Coronary artery (tissue), 2 donors: ENCODE measurements around the gene SMAD2.

ENCODE experiments used
- DNase-seq: peaks from one replicate; pipeline ENCODE4 v3.0.0-alpha.2; 2017; ENCODE audit warnings: low spot score
- H3K27ac ChIP-seq, 2 donors: fragments of 200-600 bp; sonication (generic); one replicate each; pipeline ENCODE4 v1.5.1; 2016 to 2019
- H3K4me3 ChIP-seq: fragments of 200-600 bp; sonication (generic); 2 replicates; pipeline ENCODE4 v1.5.1; 2016; ENCODE audit warnings: mild to moderate bottlenecking, moderate library complexity
- TF ChIP-seq, protein P1 (sequence below): fragments of 200-600 bp; sonication (generic); IDR thresholded peaks from one replicate; pipeline ENCODE4 v1.5.1; 2019; ENCODE audit warnings: antibody characterized with exemption

Gene SMAD2

DNA sequence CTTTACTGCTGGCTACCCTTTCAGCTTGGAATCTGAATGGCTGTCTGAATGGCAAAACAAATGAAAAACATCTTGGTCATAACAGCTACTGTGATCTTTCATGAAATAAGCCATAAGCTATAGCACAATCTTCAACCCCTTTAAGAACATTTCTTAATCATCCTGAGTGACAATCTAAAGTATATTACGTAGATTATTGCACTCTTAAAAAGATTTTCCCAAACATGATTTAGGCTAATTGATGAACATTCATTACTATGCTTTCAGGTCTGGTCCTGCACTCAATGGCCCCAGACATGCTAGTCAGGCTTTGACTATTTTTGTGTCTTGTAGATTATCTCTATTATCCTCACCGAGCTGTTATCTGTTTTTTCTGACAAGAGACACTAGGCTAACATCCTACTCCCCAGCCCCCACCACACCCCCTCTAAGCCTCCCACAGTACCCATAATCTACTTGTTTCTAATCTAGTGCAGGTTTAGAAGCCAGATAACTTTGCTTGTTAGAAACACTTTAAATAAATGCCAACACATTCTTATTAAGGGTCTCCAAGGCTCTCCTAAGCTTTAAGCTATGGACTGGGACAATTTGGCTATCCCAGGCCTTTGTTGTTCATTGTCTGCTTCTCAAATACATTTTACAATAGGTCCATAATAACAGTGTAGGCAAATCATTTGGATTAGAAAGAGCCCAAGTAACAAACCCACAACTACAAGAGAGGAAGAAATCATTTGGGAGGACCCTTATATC, 4.2 kb downstream of the SMAD2 start:
- H3K4me3 ChIP-seq, result no peak overlapping the region
- TF ChIP-seq, protein P1, sequence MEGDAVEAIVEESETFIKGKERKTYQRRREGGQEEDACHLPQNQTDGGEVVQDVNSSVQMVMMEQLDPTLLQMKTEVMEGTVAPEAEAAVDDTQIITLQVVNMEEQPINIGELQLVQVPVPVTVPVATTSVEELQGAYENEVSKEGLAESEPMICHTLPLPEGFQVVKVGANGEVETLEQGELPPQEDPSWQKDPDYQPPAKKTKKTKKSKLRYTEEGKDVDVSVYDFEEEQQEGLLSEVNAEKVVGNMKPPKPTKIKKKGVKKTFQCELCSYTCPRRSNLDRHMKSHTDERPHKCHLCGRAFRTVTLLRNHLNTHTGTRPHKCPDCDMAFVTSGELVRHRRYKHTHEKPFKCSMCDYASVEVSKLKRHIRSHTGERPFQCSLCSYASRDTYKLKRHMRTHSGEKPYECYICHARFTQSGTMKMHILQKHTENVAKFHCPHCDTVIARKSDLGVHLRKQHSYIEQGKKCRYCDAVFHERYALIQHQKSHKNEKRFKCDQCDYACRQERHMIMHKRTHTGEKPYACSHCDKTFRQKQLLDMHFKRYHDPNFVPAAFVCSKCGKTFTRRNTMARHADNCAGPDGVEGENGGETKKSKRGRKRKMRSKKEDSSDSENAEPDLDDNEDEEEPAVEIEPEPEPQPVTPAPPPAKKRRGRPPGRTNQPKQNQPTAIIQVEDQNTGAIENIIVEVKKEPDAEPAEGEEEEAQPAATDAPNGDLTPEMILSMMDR, result no peak
- DNase-seq, result no peak
- no peak overlapping the region for H3K27ac ChIP-seq

DNA sequence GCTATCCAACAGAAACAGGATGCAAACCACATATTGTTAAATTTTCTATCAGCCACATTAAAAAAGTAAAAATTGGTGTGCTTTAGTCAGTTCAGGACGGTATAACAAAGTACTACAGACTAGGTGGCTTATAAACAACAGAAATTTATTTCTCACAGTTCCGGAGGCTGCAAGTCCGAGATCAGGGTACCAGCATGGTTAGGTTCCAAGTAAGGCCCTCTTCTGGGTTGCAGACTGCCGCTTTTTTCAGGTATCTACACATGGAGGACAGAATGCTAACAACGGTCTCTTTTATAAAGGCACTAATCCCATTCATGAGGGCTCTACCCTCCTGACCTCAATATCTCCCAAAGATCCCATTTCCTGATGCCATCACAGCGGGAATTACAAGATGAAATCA, 10.5 kb downstream of the SMAD2 start:
- no peak for DNase-seq
- no peak overlapping the region for H3K4me3 ChIP-seq
- TF ChIP-seq, protein P1, result no peak
- H3K27ac ChIP-seq, result no peak overlapping the region

DNA sequence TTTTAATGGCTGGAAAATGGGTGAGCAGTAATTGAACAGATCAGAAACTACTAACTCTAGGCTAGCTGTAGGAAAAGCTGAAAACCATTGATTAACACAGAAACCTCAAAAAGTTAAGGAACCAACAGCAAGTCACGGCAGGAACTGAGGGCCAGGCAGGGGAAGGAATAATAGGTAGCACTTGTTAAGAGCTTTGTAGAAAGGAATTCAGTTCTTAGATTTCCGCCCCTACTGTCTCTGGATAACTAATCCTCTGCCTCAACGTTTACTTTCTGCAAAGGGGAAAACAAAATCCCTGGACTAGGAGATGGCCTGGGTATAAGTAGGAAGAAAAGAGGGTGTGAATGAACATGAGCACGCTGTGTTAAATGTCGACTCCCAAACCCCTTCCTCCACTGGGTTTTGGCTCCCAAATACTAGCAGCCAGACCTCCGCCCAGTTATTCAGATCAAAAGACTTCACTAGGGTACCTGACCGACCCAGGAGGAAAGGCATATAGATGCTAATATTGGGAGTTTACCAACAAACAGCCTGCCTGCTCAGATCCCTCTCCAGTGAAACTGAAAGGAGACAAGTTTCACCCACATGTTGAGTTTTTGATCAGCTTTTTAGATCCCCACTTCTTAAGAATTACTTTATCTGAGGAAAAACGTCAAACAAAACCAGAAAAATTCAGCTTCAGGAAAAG, 12.4 kb downstream of the SMAD2 start:
- H3K4me3 ChIP-seq, result no peak overlapping the region
- no peak for DNase-seq
- no peak overlapping the region for H3K27ac ChIP-seq
- TF ChIP-seq, protein P1, result no peak

DNA sequence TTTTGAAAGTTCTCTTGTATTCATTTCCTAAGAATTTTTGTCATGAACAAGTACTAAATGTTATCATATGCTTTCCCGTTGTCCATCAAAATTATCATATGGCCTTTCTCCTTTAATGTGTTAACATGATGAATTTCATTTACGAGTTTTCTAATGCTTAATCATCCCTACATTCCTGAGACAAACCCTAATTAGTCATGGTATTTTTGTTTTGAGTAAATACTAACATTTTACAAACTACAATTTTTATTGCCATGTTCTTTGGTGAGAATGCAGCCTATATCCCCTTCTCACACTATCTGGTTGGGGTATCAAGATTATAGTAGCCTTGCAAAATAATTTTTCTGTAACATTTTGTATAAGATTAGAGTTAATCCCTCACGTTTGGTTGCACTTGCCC, 14.5 kb downstream of the SMAD2 start:
- no peak overlapping the region for H3K27ac ChIP-seq
- TF ChIP-seq, protein P1, result no peak
- DNase-seq, result no peak
- no peak overlapping the region for H3K4me3 ChIP-seq

DNA sequence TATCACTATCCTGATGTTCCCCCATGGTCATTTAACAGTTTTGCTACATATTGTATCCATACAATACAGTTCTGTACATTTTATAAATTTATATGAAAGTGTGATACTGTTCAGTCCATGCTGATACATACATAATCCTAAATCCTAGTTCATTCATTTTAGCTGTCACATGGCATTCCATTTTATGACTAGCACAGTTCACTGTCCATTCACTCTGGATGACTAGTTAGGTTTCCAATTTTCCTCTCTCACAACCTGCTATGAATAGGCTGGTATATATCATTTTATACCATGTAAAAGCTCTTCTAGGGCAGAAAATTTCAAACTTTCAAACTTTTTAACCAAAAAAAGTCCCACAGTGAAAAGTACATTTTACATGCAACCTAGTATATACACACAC, 15.2 kb downstream of the SMAD2 start:
- no peak overlapping the region for H3K27ac ChIP-seq
- TF ChIP-seq, protein P1, result no peak
- H3K4me3 ChIP-seq, result no peak overlapping the region
- DNase-seq, result no peak

DNA sequence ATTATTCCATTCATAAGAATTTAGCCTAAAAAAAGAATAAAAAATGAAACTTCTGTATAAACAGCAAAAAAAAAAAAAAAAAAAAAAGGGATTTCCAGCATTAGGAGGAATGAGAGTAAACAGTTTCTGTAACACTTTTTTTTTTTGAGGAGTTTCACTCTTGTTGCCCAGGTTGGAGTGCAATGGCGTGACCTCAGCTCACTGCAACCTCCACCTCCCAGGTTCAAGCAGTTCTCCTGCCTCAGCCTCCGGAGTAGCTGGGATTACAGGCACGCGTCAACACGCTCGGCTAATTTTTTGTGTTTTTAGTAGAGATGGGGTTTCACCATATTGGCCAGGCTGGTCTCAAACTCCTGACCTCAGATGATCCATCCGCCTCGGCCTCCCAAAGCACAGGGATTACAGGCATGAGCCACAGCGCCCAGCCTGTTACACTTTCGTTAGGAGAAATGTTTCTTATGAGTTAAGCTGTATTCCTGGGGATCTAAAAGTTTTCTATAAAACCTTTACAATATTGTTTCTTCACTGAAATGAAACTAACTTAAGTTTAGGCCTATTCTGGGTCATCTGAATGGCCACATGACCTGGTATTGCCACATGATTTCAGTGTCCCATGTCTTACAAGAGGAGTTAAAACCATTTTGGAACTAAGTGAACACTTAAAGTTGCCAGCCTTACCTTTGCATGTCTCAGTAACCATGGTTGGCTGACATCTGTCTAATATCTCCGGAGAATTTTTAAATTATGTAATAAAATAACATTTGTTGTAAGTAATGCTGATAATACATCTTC, 17.5 kb downstream of the SMAD2 start:
- Histone ChIP-seq H3K4me3 (no peak overlapping the region), H3K27ac (peak overlapping the region in 1 of 2 donors; percentile 36)
- DNase-seq, result no peak
- TF ChIP-seq, protein P1, result no peak
